Activated T-helper 1 cell treated with anti-CD3 and anti-CD28 coated beads, Interleukin-2, amount 50 U/mL, for 16 hours (primary cell): ENCODE results near the gene EXOSC10.

Experiments used
- DNase-seq, 2 donors: peaks; one replicate each; pipeline ENCODE4 v3.0.0-alpha.2; 2020; ENCODE audit warnings: low read depth in 1 of 2, low spot score in 1 of 2

Gene EXOSC10

DNA sequence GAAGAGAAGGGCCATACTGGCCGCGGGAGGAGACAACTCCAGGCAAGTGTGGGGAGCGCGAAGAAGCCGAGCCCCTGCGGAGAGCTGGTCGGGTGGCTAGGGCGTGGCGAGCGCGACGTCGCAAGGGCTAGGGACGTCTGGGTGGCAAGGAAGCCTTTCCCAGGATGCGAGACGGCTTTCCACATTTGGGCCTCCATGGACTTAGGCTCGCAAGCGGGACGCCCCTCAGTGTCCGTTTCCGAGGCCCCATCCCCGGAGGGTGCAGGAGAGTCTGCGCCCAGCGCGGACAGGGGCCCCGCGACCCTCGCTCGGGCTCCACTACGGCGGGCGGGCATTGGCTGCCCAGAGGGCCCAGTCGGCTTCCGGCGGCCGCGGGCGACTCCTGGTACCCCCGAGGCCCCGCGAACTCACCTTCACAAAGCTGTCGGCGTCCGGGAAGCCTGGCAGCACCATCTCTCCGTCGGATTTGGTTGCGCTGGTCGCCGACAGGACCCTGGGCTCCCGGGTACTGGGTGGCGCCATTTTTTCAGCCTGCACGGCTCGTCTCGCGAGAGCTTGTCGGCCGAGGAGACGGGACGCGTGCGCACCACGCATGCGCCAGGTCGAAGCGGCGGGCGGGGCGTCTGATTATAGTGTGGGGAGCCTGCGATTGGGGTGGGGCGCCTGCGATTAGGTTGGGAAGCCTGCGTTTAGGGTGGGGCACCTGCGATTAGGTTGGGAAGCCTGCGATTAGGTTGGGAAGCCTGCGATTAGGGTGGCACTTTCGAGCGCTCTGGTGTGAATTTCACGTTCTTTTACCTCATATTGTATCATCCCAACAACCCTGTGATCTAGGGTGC, at the start of gene EXOSC10:
EXOSC10 (minus strand) TSS at position 560 of the 839 bp plus-strand sequence; CDS start at position 522, 38 bp downstream.
- DNase-seq, result peak; percentile 89 to 93

DNA sequence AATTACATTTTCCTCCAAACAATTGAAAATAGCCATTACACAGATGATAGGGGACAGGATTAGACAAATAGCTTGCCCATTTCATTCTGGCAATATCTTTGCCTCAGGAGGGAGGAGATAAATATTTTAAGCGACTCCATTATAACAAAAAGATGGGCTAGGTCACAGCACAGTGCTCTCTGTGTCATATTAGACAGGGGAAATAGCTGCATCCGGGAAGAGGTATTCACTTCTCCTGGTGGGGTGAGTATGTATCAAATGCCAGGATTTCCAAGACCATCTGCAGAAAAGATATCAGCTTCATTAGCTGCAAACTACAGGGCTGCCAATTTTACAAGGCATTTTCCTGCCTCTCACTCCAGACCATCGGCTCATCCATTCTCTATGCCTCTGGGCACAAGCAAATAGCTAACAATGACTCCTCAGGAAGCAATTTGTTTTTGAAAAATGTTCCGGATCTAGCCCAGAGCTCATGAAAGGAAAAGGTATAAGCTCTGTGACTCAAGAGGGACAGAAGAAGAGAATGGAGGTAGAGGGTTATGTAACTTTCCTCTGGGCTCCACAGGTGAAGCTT, 47.6 kb upstream of the EXOSC10 start:
- DNase-seq, result no peak

DNA sequence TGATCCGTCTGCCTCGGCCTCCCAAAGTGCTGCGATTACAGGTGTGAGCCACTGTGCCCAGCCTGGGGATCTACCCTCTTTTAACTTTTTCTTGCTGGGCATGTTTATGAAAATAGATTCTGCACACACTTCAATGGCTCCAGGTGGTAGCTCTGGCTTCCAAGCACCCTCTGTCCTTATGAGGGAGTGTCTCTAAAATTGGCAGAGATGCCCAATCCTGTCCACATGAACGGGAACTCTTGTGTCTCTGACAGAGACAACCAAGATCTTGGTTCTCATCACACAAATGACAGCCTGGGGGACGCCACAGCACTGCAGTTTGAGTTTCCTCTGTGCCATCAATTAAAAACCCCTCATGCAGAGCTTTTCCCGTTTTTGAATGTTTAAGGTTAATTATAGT, 46.1 kb upstream of the EXOSC10 start:
- no peak for DNase-seq

DNA sequence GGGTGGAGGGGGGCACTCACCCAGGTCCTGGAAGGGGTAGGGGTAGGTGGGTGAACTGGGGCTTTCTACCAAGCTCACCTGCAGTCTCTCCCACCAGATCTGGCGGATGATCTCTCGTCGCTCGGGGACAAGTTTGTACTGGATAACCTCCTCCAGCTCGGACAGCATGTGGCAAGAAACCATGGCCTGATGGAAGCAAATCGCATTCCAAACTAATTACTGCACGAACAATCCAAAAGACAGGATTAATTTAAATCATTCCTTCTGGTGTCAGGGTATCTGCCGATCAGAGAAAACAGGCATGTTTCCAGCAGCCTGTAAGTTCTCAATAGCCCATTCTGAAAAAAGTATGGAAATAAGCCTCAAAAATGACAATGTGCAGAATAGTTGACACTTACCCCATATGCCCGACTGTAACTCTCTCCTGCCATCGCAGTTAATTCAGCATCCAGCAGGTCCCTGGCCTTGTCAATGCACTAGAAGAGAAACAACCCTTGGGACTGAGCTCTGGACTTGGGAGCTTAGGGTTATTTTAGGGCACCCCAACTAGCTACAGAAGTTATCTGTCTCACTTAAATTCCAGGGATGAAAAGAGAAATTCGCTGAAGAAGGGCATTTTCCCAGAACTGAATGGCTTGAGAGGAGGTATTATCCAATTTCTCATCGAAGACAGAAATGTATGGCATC, 45.0 kb upstream of the EXOSC10 start:
- DNase-seq, result no peak

DNA sequence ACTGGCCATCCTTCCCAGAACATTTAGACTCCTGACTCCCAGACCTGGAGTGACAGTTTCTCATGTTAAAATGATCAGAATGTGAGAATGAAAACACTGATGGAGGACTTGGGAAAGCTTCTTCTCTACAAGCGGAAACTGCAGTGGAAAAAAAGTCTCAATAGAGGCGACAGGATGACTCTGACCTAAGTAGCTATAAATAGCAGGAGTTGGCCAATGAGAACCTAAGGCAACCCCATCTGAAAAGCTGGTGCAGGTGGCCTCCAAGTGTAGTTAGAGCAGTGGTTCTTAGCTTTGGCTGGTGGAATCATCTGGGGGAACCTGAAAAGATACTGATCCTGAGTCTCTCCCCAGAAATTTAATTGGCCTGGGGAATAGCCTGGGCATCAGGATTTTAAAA, 44.2 kb upstream of the EXOSC10 start:
- no peak for DNase-seq

DNA sequence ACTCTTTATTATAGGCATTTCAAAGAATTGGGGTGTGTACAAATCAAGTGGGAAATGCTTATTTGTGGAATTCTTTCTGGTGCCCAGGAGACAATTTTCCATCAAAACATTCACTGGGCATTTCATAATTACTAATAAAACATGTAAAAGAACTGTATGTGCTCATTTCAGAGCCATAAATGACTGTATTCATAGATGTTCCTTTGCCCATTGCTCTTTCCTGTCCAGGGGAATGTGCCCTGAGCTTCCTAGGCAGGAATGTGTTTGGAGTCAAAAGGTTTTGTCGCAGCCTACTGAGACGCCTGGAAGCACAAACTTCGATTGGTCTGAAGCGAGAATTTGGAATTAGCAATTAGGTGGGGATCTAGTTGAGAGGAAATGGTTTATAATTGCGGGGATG, 43.7 kb upstream of the EXOSC10 start:
- no peak for DNase-seq

DNA sequence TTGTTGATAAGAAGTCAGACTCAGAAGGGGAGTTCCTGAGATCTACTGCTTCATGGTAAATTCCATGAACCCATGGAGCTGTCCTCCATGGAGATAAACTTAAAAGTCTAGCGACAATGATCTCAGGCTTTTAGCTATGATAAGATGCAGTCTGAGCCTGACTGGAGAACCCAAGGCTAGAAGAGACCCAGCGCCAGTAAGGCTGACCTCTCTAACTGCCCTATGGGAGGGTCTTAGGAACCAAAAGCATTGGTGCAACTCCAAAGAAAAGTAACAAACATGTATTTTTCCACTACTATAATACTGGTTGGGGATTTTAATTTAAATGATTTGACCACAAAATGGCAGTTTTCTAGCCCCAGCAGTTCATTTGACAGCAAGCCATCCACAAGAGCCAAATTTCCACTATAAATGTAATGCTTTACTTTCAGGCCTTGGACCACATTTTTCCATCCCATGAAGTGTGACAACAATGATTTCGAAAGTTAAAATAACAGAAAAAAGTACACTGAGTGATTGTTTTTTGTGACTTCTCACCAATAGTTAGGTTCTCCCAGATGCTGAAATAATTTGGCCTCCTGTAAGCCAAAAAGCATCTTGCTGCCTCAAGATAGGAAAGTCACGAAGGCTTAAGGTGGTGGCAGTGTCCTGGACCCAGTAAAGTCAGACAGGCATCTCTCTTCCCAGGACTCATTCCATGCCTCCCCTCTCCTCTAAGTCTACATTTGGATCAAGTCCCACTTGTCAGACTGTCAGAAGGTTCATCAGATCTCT, 43.1 kb upstream of the EXOSC10 start:
- DNase-seq, result no peak

DNA sequence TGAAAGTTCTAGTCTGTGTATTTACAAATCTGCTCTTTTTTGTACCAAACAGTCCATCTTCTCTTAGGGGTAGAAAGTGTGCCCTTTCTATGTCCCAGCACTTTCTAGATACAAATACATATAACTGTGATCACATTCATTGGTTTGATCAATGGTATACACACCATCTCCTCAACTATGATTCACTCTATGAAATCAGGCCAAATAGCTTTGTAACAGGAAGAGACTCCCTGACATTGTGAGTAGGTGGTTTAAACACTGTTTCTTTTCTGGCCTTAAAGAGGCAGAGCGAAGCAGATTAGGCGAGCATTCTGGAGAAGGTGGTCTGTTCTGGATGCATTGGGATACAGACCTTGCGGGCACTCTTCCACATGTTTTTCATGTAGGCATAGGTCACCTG, 39.3 kb upstream of the EXOSC10 start:
- DNase-seq, result no peak

DNA sequence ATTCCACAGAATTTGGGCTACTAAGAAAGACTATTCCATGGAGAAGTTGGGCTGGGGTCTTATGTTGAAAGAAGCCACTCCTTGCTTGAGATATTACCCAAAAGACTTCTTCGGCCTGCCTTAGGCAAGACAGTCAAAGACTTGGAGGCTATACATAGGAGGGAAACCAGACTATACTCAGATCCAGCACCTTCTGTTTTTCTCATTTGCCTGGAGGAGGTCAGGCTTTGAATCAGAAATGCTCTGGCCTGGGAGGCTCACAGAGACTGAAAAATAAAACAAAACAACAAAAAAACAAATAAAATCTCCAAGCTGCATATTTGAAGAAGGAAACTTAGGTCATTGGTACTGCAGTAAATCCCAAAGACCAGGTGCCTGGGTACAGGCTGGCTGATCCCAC, 38.4 kb upstream of the EXOSC10 start:
- DNase-seq, result no peak

DNA sequence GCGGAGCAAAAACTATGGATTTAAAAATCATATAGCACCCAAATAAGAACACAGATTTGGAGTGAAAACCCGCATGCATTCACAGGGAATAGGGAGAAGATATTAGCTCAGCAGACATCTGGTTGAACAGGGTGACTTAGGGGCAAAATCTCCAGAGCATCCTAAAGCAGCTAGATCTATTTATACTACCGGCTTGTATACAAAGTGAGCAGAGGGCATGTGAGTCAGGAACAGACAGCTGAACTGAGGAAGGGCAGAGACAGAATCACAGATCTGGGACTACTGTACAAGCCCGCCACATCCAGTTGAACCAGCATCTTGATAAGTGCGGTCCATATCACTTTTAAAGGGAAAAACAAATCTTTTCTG, 35.2 kb upstream of the EXOSC10 start:
- DNase-seq, result no peak

DNA sequence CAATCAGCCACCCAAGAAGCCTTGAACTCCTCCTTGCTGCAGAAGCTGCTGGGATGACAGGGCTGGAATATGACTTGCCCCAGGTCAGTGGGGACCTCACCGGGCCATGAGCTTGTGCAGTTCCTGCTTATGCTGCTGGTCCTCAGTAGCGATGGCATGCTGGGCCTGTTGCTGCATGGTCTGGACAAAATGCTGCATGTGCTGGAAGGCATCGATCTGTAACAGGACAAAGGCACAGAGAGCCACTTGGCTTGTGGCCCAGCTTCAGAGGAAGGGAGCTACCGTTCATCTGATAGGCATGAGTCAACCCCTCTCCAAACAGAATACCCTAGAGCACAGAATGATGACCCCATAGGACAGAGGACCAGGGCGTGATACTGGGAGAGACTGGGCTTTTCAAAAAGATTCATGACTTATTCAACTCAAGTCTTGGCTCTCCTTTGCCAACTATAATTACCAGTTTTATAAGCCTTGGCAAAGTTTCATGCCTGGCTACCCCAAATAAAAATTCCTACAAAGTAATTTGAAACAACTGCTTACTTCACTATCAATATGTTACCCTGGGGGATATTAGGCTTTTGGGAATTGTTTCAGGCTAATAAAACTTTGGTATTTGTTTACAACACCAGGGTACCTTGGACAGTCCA, 34.7 kb upstream of the EXOSC10 start:
- DNase-seq, result no peak

DNA sequence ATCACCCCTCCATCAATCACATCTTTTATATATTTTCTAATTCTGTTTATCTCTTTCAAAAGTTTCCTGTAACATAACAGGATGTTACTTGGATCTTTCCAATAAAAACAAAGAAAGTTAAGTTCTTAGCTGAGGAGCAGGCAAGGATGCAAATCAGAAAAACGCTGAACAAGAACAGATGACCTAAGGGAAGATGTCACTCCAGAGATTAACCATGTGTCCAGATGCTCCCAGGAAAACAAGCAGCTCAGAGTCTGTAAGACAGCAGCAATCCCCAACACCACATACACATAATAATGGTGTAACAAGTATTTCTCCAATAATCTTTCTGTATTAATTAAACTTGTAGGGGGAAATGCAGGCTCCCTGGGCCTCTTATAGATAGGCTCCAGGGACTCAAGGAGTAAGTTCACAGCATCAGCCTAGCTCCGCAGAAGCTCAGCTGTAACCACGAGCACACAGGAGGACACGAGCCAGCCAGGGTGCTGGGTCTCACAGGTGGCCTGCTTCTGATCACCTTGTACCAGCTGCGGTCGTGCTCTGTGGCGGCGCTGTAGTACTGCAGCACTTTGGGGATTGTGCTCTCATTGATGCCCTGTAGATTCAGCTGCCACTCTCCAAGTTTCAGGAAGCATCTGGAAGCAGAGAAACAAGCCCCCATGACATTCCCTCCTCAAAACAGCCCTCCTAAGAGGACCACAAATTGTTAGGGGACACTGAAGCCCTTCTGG, 33.1 kb upstream of the EXOSC10 start:
- DNase-seq, result no peak

DNA sequence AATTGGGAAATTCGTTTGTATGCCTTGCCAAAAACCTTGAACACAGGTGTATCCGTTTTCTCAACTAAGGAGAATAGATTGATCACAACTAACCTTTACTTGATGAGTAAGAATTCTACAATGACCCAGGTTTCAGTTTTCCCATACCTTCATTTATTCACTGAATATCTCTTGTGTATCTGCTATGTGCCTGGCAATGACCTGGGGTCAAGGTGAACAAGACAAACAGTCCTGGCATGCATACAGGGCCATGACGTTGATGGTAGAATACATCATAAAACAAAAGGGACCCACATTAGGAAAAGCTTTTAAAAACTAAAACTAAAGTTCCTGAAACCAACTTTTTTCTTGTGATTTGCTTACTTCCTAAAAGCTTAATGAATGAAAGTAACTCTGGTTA, 32.1 kb upstream of the EXOSC10 start:
- no peak for DNase-seq

DNA sequence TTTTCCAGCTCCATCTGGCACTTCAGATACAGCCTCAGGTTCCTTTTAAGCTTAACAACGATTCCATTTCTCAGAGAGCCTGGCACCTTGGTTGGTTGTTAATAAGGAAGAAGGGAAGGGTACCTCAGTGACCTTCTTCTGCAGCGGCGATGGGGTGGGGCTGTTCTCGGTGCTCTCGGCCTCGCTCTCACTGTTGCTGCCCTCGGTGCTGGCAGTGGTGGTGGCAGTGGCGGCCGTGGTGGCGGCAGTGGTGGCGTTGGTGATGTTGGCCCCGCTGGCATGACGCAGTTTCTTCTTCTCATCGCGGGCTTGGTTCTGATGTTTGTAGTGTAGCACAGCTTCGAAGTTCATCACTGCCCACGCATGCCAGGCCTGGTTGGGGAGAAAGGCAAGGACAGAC, 30.7 kb upstream of the EXOSC10 start:
- DNase-seq, result no peak

DNA sequence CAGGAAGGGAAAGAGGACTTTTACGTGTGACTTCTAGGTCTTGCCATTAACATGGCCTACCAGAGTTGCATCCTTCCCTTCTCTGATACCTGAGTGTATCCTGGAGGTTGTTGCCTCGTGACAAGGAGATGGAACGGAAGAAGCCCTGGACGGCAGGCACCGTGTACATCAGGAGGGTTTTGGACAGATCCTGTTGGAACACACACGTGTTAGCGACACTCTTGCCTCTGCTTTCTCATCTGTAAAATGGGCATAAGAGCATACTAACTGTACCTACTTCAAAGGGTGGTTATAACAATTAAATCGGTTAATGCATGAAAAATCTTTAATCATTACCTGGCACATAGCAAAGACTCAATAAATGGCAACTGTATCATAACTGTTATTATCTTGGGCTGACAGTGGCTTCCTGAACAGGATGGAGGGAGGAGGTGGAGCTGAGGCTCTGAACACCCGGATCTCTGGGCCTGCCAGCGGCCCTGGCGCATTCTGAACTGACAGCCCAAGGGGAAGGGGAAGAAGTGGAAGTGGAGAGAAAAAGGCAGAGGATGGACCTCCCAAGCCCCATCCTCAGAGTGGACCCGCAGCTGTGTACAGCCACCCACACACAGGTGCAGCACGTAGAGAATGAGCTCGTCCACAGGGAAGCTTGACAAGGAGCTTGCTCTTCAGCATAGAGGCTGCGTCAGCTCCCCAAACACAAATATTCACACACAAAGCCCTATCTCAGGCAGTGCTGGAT, 30.2 kb upstream of the EXOSC10 start:
- no peak for DNase-seq

DNA sequence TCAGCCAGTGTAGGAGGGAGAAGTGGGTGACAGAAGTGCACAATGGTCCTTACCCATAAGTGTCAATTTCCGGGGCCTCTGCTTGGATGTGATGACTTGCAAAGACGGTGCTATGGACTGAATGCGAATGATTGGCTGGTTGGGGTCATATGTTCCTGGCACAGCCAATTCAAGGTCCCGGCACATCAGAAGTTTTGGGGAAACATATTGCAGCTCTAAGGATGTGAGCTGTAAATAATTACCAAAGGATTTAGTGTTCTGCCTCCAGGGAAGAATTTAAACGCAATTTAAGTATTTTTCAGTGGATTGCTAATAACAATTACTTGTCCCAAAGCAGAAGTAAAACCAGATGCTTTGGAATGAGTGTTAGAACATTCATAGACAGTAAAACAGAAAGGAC, 26.9 kb upstream of the EXOSC10 start:
- no peak for DNase-seq

DNA sequence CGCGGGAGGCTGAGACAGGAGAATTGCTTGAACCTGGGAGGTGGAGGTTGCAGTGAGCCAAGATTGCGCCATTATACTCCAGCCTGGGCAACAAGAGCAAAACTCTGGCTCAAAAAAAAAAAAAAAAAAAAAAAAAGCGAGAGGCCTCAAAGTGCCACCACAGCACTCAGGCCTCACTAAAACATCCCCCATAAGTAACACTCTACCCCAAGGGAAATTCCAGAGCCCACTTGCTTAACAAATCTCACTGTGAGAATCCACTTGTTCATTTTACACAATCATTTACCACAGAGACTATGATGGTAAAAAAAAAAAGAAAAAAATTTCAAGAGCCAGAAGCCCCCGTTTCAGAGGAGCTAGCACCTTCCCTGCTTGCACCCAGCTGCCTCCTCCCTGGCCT, 26.3 kb upstream of the EXOSC10 start:
- no peak for DNase-seq

DNA sequence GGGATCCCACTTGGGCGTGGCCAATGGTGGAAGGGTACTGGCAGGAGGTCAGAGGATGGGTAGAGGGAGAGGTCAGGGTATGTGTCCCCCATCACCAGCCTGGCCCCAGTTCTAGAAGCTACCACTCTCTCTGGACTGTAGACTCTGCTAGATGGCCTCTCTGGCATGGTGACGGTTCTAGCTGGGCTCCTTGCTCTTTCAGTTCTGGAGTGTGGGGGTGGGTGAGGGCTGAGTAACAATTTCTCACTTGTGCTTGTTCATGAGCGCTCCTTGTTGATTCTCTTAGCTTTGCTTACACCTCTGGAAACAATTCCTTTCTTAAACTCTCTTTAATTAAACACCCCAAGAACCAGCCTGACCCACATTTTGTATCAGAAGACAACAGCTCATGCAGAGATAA, 25.3 kb upstream of the EXOSC10 start:
- DNase-seq, result no peak

DNA sequence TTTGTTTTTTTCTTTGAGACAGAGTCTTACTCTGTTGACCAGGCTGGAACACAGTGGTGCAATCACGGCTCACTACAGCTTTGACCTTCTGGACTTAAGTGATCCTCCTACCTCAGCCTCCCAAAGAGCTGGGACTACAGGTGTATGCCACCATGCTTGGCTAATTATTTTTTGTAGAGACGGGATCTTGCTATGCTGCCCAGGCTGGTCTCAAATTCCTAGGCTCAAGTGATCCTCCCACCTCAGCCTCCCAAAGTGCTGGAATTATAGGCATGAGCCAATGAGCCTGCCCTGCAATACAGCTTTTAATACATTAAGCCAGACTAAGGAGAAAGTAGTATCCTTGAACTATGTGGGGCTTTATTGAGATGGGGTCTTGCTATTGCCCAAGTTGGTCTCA, 16.6 kb upstream of the EXOSC10 start:
- no peak for DNase-seq

DNA sequence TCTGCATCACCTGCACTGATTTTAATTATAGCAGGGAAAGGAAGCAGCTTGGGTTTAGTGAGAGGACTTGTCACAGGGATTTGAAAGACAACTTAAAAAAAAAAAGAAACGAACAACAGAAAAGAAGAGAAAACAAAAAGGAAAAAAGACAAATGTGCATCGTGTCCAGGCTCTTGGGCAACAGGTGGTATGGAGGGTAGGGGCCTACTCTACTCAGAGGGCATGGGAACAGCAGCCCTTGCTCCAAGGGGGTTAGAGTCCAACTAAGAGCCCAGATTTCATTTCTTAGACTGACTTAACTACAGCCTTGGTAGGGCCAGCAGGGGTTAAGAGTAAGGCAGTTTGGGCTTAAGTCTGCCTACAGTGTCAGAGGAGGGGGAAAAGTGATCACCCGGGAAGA, 15.3 kb upstream of the EXOSC10 start:
- DNase-seq, result no peak
